ENCODE data around the gene CMC1. TPM values are rescaled to one million over a fixed set of nuclear protein-coding genes. Genes with fewer than 3 reads are reported as not detected.

The CMC1 gene
- total RNA-seq, 1 experiment from 2014 or later: 16.5 TPM

DNA sequence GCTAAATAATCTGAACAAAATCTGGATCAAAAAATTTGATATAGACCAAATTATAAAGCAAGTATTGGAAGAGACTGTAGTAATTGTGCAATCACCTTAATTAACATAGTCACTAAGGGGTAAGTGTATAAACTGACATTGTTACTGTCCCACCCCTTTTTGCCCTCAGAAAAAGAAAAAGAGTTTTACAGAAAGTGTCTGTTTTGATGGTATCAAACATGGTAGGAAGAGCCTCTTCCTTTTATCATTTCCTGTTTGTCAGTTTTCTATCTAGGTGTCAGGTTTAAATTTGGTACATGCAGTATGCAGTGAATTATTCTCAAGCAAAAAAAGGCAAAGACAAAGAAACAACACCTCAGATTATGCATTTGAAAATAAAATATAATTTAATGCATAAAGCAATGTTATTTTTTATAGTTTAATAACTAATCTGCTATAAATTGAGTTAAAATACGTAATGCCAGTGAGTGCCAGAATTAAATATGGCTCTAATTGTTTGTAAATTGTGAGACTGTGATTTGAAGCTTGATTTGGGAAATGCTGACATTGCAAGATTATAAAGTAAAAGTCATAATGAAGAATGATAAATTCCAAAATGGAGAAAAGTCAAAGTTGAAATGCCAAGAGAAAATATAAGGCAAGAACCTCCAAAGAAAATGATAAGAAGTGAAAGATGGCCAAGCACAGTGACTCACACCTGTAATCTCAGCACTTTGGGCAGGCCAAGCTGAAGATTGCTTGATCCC is 30.3 kb upstream of the CMC1 start:
- no peaks in the 10 kb centered on the region for H3K27me3 ChIP-seq (ENCODE audit: insufficient read depth, low read length)
- H4K5ac ChIP-seq (ENCODE audit: insufficient read length, low read depth, low read length): no peak overlapping the region
- no peak overlapping the region for H3K27ac Mint-ChIP-seq
- no peaks in the 10 kb centered on the region for H3K79me1 ChIP-seq (ENCODE audit: insufficient read depth, low read depth, low read length, poor library complexity, severe bottlenecking)
- H3K9ac ChIP-seq (ENCODE audit: extremely low read depth, insufficient read length, low read length): no peak overlapping the region
- no peak overlapping the region for H3K4me3 Mint-ChIP-seq
- H3K23ac ChIP-seq (ENCODE audit: insufficient read length, low read depth, low read length): no peak overlapping the region
- peaks cover 0 to 5% (median 3%) of the 10 kb centered on the region in 3 experiments; a peak in 2 of 7 replicates for H3K36me3 Mint-ChIP-seq (ENCODE audit: insufficient read depth in 1 of 3, low read depth in 3 of 3)
- H3K27me3 Mint-ChIP-seq (ENCODE audit: low read depth): no peaks in the 10 kb centered on the region
- H2AK5ac ChIP-seq (ENCODE audit: insufficient read length, low read length): no peak overlapping the region
- no peak overlapping the region for H3K4me2 ChIP-seq (ENCODE audit: insufficient read depth, insufficient read length, low read length)
- H3K79me2 ChIP-seq (ENCODE audit: insufficient read depth, low read length): no peaks in the 10 kb centered on the region
- H2BK120ac ChIP-seq (ENCODE audit: low read depth, low read length, poor library complexity, severe bottlenecking): no peak overlapping the region
- no peaks in the 10 kb centered on the region for H3K23me2 ChIP-seq (ENCODE audit: insufficient read length, low read depth, low read length, poor library complexity, severe bottlenecking)
- TF ChIP-seq, protein P1, sequence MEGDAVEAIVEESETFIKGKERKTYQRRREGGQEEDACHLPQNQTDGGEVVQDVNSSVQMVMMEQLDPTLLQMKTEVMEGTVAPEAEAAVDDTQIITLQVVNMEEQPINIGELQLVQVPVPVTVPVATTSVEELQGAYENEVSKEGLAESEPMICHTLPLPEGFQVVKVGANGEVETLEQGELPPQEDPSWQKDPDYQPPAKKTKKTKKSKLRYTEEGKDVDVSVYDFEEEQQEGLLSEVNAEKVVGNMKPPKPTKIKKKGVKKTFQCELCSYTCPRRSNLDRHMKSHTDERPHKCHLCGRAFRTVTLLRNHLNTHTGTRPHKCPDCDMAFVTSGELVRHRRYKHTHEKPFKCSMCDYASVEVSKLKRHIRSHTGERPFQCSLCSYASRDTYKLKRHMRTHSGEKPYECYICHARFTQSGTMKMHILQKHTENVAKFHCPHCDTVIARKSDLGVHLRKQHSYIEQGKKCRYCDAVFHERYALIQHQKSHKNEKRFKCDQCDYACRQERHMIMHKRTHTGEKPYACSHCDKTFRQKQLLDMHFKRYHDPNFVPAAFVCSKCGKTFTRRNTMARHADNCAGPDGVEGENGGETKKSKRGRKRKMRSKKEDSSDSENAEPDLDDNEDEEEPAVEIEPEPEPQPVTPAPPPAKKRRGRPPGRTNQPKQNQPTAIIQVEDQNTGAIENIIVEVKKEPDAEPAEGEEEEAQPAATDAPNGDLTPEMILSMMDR (conservative IDR thresholded peaks at IDR 0.05): no peak
- no peak overlapping the region for H2BK15ac ChIP-seq (ENCODE audit: low read depth, low read length)
- H2AFZ ChIP-seq (ENCODE audit: low read length): no peak overlapping the region
- no peak overlapping the region for H4K8ac ChIP-seq (replicated peaks; ENCODE audit: insufficient read length, low read depth, low read length)
- H2BK5ac ChIP-seq (ENCODE audit: insufficient read length, low read length): no peak overlapping the region
- no peaks in the 10 kb centered on the region for H3K4me1 Mint-ChIP-seq
- H3T11ph ChIP-seq (ENCODE audit: low read length): no peak overlapping the region
- H2BK20ac ChIP-seq (ENCODE audit: low read depth, low read length, poor library complexity, severe bottlenecking): no peak overlapping the region
- WGBS (ENCODE audit: extremely low coverage, insufficient read length, low lambda C conversion rate): no CpG with 5 or more reads among the region's 1 CpG
- no peaks in the 10 kb centered on the region for H4K20me1 ChIP-seq (ENCODE audit: control insufficient read depth, insufficient read depth, insufficient read length)
- no peak overlapping the region for H3K4ac ChIP-seq (ENCODE audit: low read depth, low read length)
- peaks cover 6 to 11% of the 10 kb centered on the region in 2 experiments for H3K9me3 Mint-ChIP-seq
- DNase-seq: no peak
- no peaks in the 10 kb centered on the region for H3K4me1 ChIP-seq (ENCODE audit: insufficient read depth, low read length)
- H3K14ac ChIP-seq (ENCODE audit: insufficient read depth, low read length): no peak overlapping the region
- no peak overlapping the region for H2BK12ac ChIP-seq (ENCODE audit: insufficient read length, low read depth, low read length)
- H3K18ac ChIP-seq (ENCODE audit: insufficient read length, low read depth, low read length): no peak overlapping the region
- H3K27ac ChIP-seq (ENCODE audit: insufficient read length, low read depth, low read length): no peak overlapping the region
- no peaks in the 10 kb centered on the region for H3K9me3 ChIP-seq (ENCODE audit: control insufficient read depth, low read depth, low read length)
- H3K56ac ChIP-seq (ENCODE audit: insufficient read length, low read depth, low read length): no peak overlapping the region
- H4K91ac ChIP-seq (ENCODE audit: insufficient read length, low read depth, low read length): no peak overlapping the region

Measured in H9 (cell line).